IMR-90 (cell line): ENCODE measurements around the gene MKKS. TPM values are rescaled to one million over a fixed set of nuclear protein-coding genes. Genes with fewer than 3 reads are reported as not detected.

Source experiments
- ATAC-seq: fragments of 200-7000 bp; cut with Tn5 transposase; 2 replicates; pipeline ENCODE4 v1.9.1; 2020; ENCODE audit warnings: low read depth, mild to moderate bottlenecking, moderate library complexity
- BruUV-seq: library from RNA; stranded (reverse); fragments of 400-500 nt; replicated peaks from 2 replicates; lab custom pipeline; 2021; lab: Mats Ljungman, UMichigan
- CTCF ChIA-PET: fragments of 300-600 bp; formaldehyde crosslinking; extraction: SDS; loops from one replicate; lab custom pipeline; 2021; ENCODE audit warnings: antibody characterized with exemption; lab: Yijun Ruan, JAX
- POLR2A ChIA-PET: fragments of 300-600 bp; sonication (Branson Sonifier 250); formaldehyde crosslinking; loops from one replicate; lab custom pipeline; 2022; ENCODE audit warnings: antibody characterized with exemption; ENCODE audit not compliant: unreplicated experiment; lab: Charles Lee
- DNase-seq: peaks from one replicate; pipeline ENCODE4 v3.0.0; 2013
- H2AFZ ChIP-seq: replicated peaks from 2 replicates; pipeline ENCODE3; 2013; ENCODE audit warnings: low read length, mild to moderate bottlenecking; ENCODE audit not compliant: poor library complexity
- H2AK5ac ChIP-seq: 2 replicates; pipeline ENCODE4 v1.6.1; 2013; ENCODE audit warnings: low read depth, low read length, inconsistent platforms
- H2AK9ac ChIP-seq: replicated peaks from 2 replicates; pipeline ENCODE3; 2013; ENCODE audit warnings: mild to moderate bottlenecking, low read depth, low read length, moderate library complexity; ENCODE audit not compliant: poor library complexity
- H2BK120ac ChIP-seq: 2 replicates; pipeline ENCODE4 v1.6.1; 2013; ENCODE audit warnings: low read depth, low read length, inconsistent platforms
- H2BK15ac ChIP-seq: 3 replicates; pipeline ENCODE4 v1.6.1; 2013; ENCODE audit warnings: low read depth, low read length, inconsistent platforms
- H2BK20ac ChIP-seq: 2 replicates; pipeline ENCODE4 v1.6.1; 2013; ENCODE audit warnings: low read depth, mild to moderate bottlenecking, inconsistent platforms, low read length, moderate library complexity
- H2BK5ac ChIP-seq: 2 replicates; pipeline ENCODE4 v1.6.1; 2013; ENCODE audit warnings: mild to moderate bottlenecking, low read depth, low read length, inconsistent platforms; ENCODE audit not compliant: poor library complexity, severe bottlenecking
- H3K14ac ChIP-seq: replicated peaks from 2 replicates; pipeline ENCODE4 v1.6.1; 2013; ENCODE audit warnings: low read depth, low read length, inconsistent platforms
- H3K18ac ChIP-seq: 2 replicates; pipeline ENCODE4 v1.6.1; 2013; ENCODE audit warnings: low read depth, low read length, control low read depth
- H3K23ac ChIP-seq: 2 replicates; pipeline ENCODE4 v1.6.1; 2013; ENCODE audit warnings: low read depth, low read length, inconsistent platforms
- H3K27ac ChIP-seq: 2 replicates; pipeline ENCODE4 v1.5.1; 2013; ENCODE audit warnings: mild to moderate bottlenecking, control low read depth, low read length; ENCODE audit not compliant: insufficient read depth
- H3K27me3 ChIP-seq: 2 replicates; pipeline ENCODE4 v1.6.1; 2013; ENCODE audit warnings: low read length; ENCODE audit not compliant: control insufficient read depth, insufficient read depth
- H3K36me3 ChIP-seq: 2 replicates; pipeline ENCODE4 v1.6.1; 2013; ENCODE audit warnings: low read length, mixed read lengths; ENCODE audit not compliant: control insufficient read depth, insufficient read depth
- H3K4ac ChIP-seq: 2 replicates; pipeline ENCODE4 v1.6.1; 2013; ENCODE audit warnings: low read depth, low read length, inconsistent platforms
- H3K4me1 ChIP-seq: 2 replicates; pipeline ENCODE4 v1.6.1; 2013; ENCODE audit warnings: low read length, mixed read lengths; ENCODE audit not compliant: control insufficient read depth, insufficient read depth
- H3K4me2 ChIP-seq: 2 replicates; pipeline ENCODE4 v1.6.1; 2013; ENCODE audit warnings: low read depth, mild to moderate bottlenecking, control low read depth, low read length, moderate library complexity
- H3K4me3 ChIP-seq: 2 replicates; pipeline ENCODE4 v1.5.1; 2013; ENCODE audit warnings: low read depth, mild to moderate bottlenecking, control low read depth, low read length, moderate library complexity; ENCODE audit not compliant: insufficient read depth
- H3K56ac ChIP-seq: 2 replicates; pipeline ENCODE4 v1.6.1; 2013; ENCODE audit warnings: low read length, inconsistent platforms; ENCODE audit not compliant: insufficient read depth; ENCODE audit errors: extremely low read depth
- H3K79me1 ChIP-seq, 2 experiments: 2 replicates each; pipeline ENCODE4 v1.6.1; 2013; ENCODE audit warnings: low read length in 2 of 2, inconsistent platforms in 1 of 2, low read depth in 1 of 2
- H3K9ac ChIP-seq: 2 replicates; pipeline ENCODE4 v1.6.1; 2013; ENCODE audit warnings: low read depth, low read length, control low read depth
- H3K9me1 ChIP-seq: 2 replicates; pipeline ENCODE4 v1.6.1; 2013; ENCODE audit warnings: low read length, inconsistent platforms; ENCODE audit not compliant: insufficient read depth
- H3K9me3 ChIP-seq: 2 replicates; pipeline ENCODE4 v1.6.1; 2013; ENCODE audit warnings: low read length; ENCODE audit not compliant: control insufficient read depth, insufficient read depth
- H4K20me1 ChIP-seq: 2 replicates; pipeline ENCODE4 v1.6.1; 2013; ENCODE audit warnings: low read length, inconsistent platforms; ENCODE audit not compliant: insufficient read depth
- H4K5ac ChIP-seq: 2 replicates; pipeline ENCODE4 v1.6.1; 2013; ENCODE audit warnings: mild to moderate bottlenecking, low read depth, low read length, control low read depth
- H4K8ac ChIP-seq, 2 experiments: 2 replicates each; pipeline ENCODE4 v1.6.1; 2013; ENCODE audit warnings: low read depth in 2 of 2, low read length in 2 of 2, control low read depth in 1 of 2, inconsistent platforms in 1 of 2
- H4K91ac ChIP-seq: 2 replicates; pipeline ENCODE4 v1.6.1; 2013; ENCODE audit warnings: low read depth, low read length, inconsistent platforms; ENCODE audit not compliant: insufficient read depth
- FOS ChIP-seq: fragments of 150-350 bp; IDR thresholded peaks from 2 replicates; pipeline ENCODE4 v1.6.1; 2016; ENCODE audit warnings: low read depth, low read length
- MAFK ChIP-seq: IDR thresholded peaks from 2 replicates; pipeline ENCODE4 v1.6.1; 2012; ENCODE audit warnings: low read depth, low read length, improper control_type of control experiment
- MXI1 ChIP-seq: IDR thresholded peaks from 2 replicates; pipeline ENCODE4 v1.6.1; 2012; ENCODE audit warnings: low read depth, mild to moderate bottlenecking, low read length, moderate library complexity, borderline replicate concordance
- WGBS, 2 experiments: methylation state at CpG; one replicate each; pipeline versions ENCODE4 v1.1.5 to v1.1.7; 2013; ENCODE audit warnings: missing lambda C conversion rate in 2 of 2; ENCODE audit not compliant: insufficient read length in 1 of 2; ENCODE audit errors: extremely low coverage in 2 of 2; 5-methylcytosine and 5-hydroxymethylcytosine counted together
- dilution Hi-C: fragments of 300-500 bp; cut with HindIII; formaldehyde crosslinking; loops from one replicate; pipeline ENCODE4 v1.14.3; 2018; ENCODE audit warnings: low sequenced_read_pairs; ENCODE audit not compliant: unreplicated experiment
- in situ Hi-C: fragments of 300-500 bp; cut with MboI; formaldehyde crosslinking; loops from 3 replicates; pipeline ENCODE4 v1.14.3; 2019; ENCODE audit warnings: low sequenced_read_pairs, inconsistent platforms, mixed read lengths
- intact Hi-C: fragments of 100-400 bp; cut with micrococcal nuclease; formaldehyde crosslinking; loops from 2 replicates; pipeline ENCODE4 v1.10.0; 2022
- polyA plus RNA-seq, 3 experiments: library from polyadenylated mRNA; depleted of rRNA; stranded (reverse); fragments of >200 nt; gene quantifications; 2 replicates each; pipeline ENCODE4 v1.2.3, GENCODE V29; 2012; ENCODE audit warnings: low replicate concordance in 1 of 3
- total RNA-seq: library from RNA; depleted of rRNA; stranded (reverse); fragments of >200 nt; gene quantifications from 2 replicates; pipeline ENCODE4 v1.2.3, GENCODE V29; 2012

The MKKS gene
- total and polyA plus RNA-seq, 2 of the 4 experiments (the other 2 are of a cell fraction), result 6.9 to 7.5 TPM

- Histone ChIP-seq H3K27me3 (no peaks in the 10 kb centered on the region), H3K4me3 (no peak overlapping the region), H3K4me2 (no peak overlapping the region), H4K8ac (no peak overlapping the region), H3K9me1 (no peaks in the 10 kb centered on the region; the same call in 1 of the 2 replicates), H3K36me3 (no peaks in the 10 kb centered on the region), H3K56ac (no peak overlapping the region), H4K91ac (no peak overlapping the region), H3K14ac (no peak overlapping the region), H2AFZ (no peak overlapping the region), H2BK20ac (no peak overlapping the region), H4K20me1 (no peaks in the 10 kb centered on the region), H2BK15ac (no peak overlapping the region), H3K9ac (no peak overlapping the region), H2BK120ac (no peak overlapping the region), H2BK5ac (no peak overlapping the region), H4K5ac (no peak overlapping the region), H2AK9ac (no peak overlapping the region), H3K79me1 (peaks cover 5% of the 10 kb centered on the region in 2 experiments; a peak in 2 of 4 replicates), H2AK5ac (no peak overlapping the region), H3K23ac (no peak overlapping the region), H3K4me1 (peaks cover 2% of the 10 kb centered on the region), H3K4ac (no peak overlapping the region), H3K18ac (no peak overlapping the region), H3K27ac (no peak overlapping the region), H3K9me3 (no peaks in the 10 kb centered on the region)
- in situ Hi-C loops, result no loop called here
- dilution Hi-C loops, result no loop called here
- ATAC-seq (no peak), DNase-seq (no peak)
- intact Hi-C loops, result loop anchor here (5.0 kb wide), 1 partner anchor 33 kb away; no protein-coding TSS in a partner anchor
- ChIA-PET POLR2A (no interaction called here), CTCF (no interaction called here)
- no TSS peak for BruUV-seq
- no peak for TF ChIP-seq MXI1
- TF ChIP-seq FOS, result no peak
- TF ChIP-seq MAFK, result no peak
- WGBS, 2 experiments, result no CpG with 5 or more reads among the region's 4 CpGs
Observed at GRCh38 chr20:10478930-10479329, 44.9 kb upstream of the MKKS start.
